Liver (tissue), 9 donors: ENCODE results near the gene PAIP2B. TPM values are rescaled to one million over a fixed set of nuclear protein-coding genes. Genes with fewer than 3 reads are reported as not detected.

ENCODE experiments used
- DNase-seq: peaks from one replicate; pipeline ENCODE4 v3.0.0-alpha.2; 2017; ENCODE audit warnings: low spot score
- H3K27ac ChIP-seq, 2 donors: one replicate each; pipeline ENCODE4 v1.7.0; 2013; ENCODE audit warnings: inconsistent platforms in 2 of 2, low read length in 2 of 2, control low read depth in 1 of 2, low read depth in 1 of 2, mild to moderate bottlenecking in 1 of 2
- H3K27me3 ChIP-seq, 4 donors: one replicate each; pipeline versions ENCODE4 v1.6.1 to v1.7.0; 2013; ENCODE audit warnings: low read length in 3 of 4, inconsistent platforms in 1 of 4, mild to moderate bottlenecking in 1 of 4, moderate library complexity in 1 of 4; ENCODE audit not compliant: control insufficient read depth in 4 of 4, insufficient read depth in 4 of 4
- H3K36me3 ChIP-seq, 4 donors: one replicate each; pipeline versions ENCODE4 v1.6.1 to v1.7.0; 2013; ENCODE audit warnings: low read length in 3 of 4, mild to moderate bottlenecking in 3 of 4, low read depth in 1 of 4, moderate library complexity in 1 of 4; ENCODE audit not compliant: control insufficient read depth in 4 of 4, insufficient read depth in 3 of 4
- H3K4me1 ChIP-seq, 4 donors: one replicate each; pipeline versions ENCODE4 v1.6.1 to v1.7.0; 2013; ENCODE audit warnings: low read length in 3 of 4, mild to moderate bottlenecking in 3 of 4, moderate library complexity in 1 of 4; ENCODE audit not compliant: control insufficient read depth in 4 of 4, insufficient read depth in 4 of 4
- H3K4me3 ChIP-seq, 3 donors: one replicate each; pipeline versions ENCODE4 v1.6.1 to v1.7.0; 2013; ENCODE audit warnings: low read length in 3 of 3, control low read depth in 1 of 3, low read depth in 1 of 3, mild to moderate bottlenecking in 1 of 3
- H3K9ac ChIP-seq, 2 donors: one replicate each; pipeline ENCODE4 v1.7.0; 2013; ENCODE audit warnings: low read length in 2 of 2, mild to moderate bottlenecking in 2 of 2, moderate library complexity in 2 of 2, control low read depth in 1 of 2, low read depth in 1 of 2
- H3K9me3 ChIP-seq, 4 donors: one replicate each; pipeline versions ENCODE4 v1.6.1 to v1.7.0; 2013; ENCODE audit warnings: low read length in 3 of 4; ENCODE audit not compliant: control insufficient read depth in 4 of 4
- ATF3 ChIP-seq: IDR thresholded peaks from 2 replicates; pipeline ENCODE4 v1.6.1; 2016; ENCODE audit warnings: antibody characterized with exemption
- CTCF ChIP-seq: fragments of 150-350 bp; IDR thresholded peaks from 2 replicates; pipeline ENCODE4 v1.5.1; 2017; ENCODE audit warnings: improper control_type of control experiment, low read depth, low read length; ENCODE audit not compliant: missing input control
- EGR1 ChIP-seq, 2 donors: IDR thresholded peaks; 2 replicates each; pipeline ENCODE4 v1.6.1; 2016 to 2018; ENCODE audit warnings: antibody characterized with exemption in 2 of 2, low read depth in 2 of 2
- FOXA1 ChIP-seq: IDR thresholded peaks from 2 replicates; pipeline ENCODE4 v1.6.1; 2016; ENCODE audit warnings: antibody characterized with exemption
- HNF4A ChIP-seq, 2 donors: conservative IDR thresholded peaks; 2 replicates each; pipeline ENCODE4 v1.6.1; 2016; ENCODE audit warnings: antibody characterized with exemption in 2 of 2, mild to moderate bottlenecking in 2 of 2
- HNF4G ChIP-seq: IDR thresholded peaks from 2 replicates; pipeline ENCODE4 v1.6.1; 2016; ENCODE audit warnings: antibody characterized with exemption
- JUND ChIP-seq, 2 donors: IDR thresholded peaks; 2 replicates each; pipeline ENCODE4 v1.6.1; 2016; ENCODE audit warnings: antibody characterized with exemption in 2 of 2
- NR2F2 ChIP-seq: IDR thresholded peaks from 2 replicates; pipeline ENCODE4 v1.6.1; 2016; ENCODE audit warnings: antibody characterized with exemption
- RAD21 ChIP-seq, 2 donors: IDR thresholded peaks; 2 replicates each; pipeline ENCODE4 v1.6.1; 2016; ENCODE audit warnings: antibody characterized with exemption in 2 of 2, mild to moderate bottlenecking in 2 of 2
- REST ChIP-seq: IDR thresholded peaks from 2 replicates; pipeline ENCODE4 v1.6.1; 2016; ENCODE audit warnings: antibody characterized with exemption, mild to moderate bottlenecking
- RXRA ChIP-seq, 2 donors: IDR thresholded peaks; 2 replicates each; pipeline ENCODE4 v1.6.1; 2017 to 2018; ENCODE audit warnings: antibody characterized with exemption in 2 of 2, mild to moderate bottlenecking in 1 of 2
- SP1 ChIP-seq: IDR thresholded peaks from 2 replicates; pipeline ENCODE4 v1.6.1; 2018; ENCODE audit warnings: antibody characterized with exemption, mild to moderate bottlenecking
- YY1 ChIP-seq: IDR thresholded peaks from 2 replicates; pipeline ENCODE4 v1.6.1; 2016; ENCODE audit warnings: antibody characterized with exemption, mild to moderate bottlenecking
- WGBS: extraction: QIAGEN DNeasy Blood & Tissue Kit; methylation state at CpG from one replicate; pipeline ENCODE4 v1.1.7; 2013; 5-methylcytosine and 5-hydroxymethylcytosine counted together
- polyA plus RNA-seq, 2 donors: library from polyadenylated mRNA; stranded (reverse) in 1 of 2; unstranded in 1 of 2; fragments of 200-250 nt in 1 of 2; fragments of >200 nt in 1 of 2; fragmentation: Nextera tagmentation in 1 of 2; extraction: Ambion mirVana in 1 of 2; gene quantifications; one replicate each; pipeline versions ENCODE4 v1.2.1 to v1.2.3, GENCODE V29; 2013 to 2015
- total RNA-seq, 2 donors: library from RNA; depleted of rRNA; stranded (reverse); fragments of >200 nt; gene quantifications; one replicate each; pipeline ENCODE4 v1.2.3, GENCODE V29; 2014
- TF ChIP-seq, protein P1 (sequence below): IDR thresholded peaks from 2 replicates; pipeline ENCODE4 v1.6.1; 2016; ENCODE audit warnings: antibody characterized with exemption
- TF ChIP-seq, protein P2 (sequence below): IDR thresholded peaks from 2 replicates; pipeline ENCODE4 v1.6.1; 2016; ENCODE audit warnings: antibody characterized with exemption
- donor health status: healthy.
- donor health status: healthy.
- donor health status: healthy.
- donor health status: healthy.
- donor health status: healthy.

Gene PAIP2B
- total and polyA plus RNA-seq, 4 donors = 4.8 to 28.6 (median 10.6) TPM

GRCh38 chr2:71155846-71156245, 71.1 kb downstream of the PAIP2B start:
- H3K27me3 ChIP-seq = no peaks in the 10 kb centered on the region
- H3K9ac ChIP-seq = no peak overlapping the region
- no peak overlapping the region for H3K4me3 ChIP-seq
- DNase-seq = no peak
- no peaks in the 10 kb centered on the region for H3K9me3 ChIP-seq
- H3K4me1 ChIP-seq = peaks cover 0 to 9% (median 3%) of the 10 kb centered on the region in 4 donors
- TF ChIP-seq YY1 (no peak), REST (no peak), FOXA1 (no peak), RXRA (IDR thresholded peaks at IDR 0.05) (no peak), ATF3 (no peak), EGR1 (IDR thresholded peaks at IDR 0.05; ENCODE audit: low read depth in 2 of 2) (no peak)
- TF ChIP-seq, protein P1, sequence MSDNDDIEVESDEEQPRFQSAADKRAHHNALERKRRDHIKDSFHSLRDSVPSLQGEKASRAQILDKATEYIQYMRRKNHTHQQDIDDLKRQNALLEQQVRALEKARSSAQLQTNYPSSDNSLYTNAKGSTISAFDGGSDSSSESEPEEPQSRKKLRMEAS = no peak
- peaks cover 0 to 2% (median 0%) of the 10 kb centered on the region in 4 donors for H3K36me3 ChIP-seq
- H3K27ac ChIP-seq = no peak overlapping the region
- WGBS = 94% methylated on average over 4 of the region's 4 CpGs

DNA sequence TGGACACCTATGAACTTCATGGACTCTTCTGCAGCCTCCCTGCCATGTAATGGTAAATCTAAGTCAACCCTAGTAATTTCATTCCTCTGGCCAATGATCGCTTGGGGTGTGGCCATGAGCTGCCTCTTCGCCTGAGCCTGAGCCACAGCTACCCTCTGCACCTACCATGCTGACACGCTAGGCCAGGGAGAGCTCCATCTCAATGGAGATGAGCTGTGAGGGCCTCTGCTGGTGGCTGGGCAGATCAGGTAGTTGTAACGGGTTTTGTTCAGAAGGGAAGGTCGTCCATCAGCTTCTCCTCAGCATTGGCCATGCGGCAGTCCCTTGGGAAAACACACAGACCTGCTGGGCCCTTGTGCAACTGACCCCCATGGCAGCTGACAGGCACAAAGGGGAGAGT, 72.1 kb downstream of the PAIP2B start:
- Histone ChIP-seq H3K4me3 (no peak overlapping the region), H3K9me3 (no peaks in the 10 kb centered on the region), H3K9ac (no peak overlapping the region), H3K36me3 (peaks cover 3 to 9% (median 6%) of the 10 kb centered on the region in 4 donors), H3K4me1 (peaks cover 0 to 9% (median 3%) of the 10 kb centered on the region in 4 donors), H3K27me3 (no peaks in the 10 kb centered on the region), H3K27ac (no peak overlapping the region)
- TF ChIP-seq ATF3 (no peak), RXRA (IDR thresholded peaks at IDR 0.05) (no peak), HNF4A (conservative IDR thresholded peaks at IDR 0.05) (no peak), CTCF (peak; percentile 15), RAD21 (IDR thresholded peaks at IDR 0.05) (peak; percentile 61 to 77)
- DNase-seq = no peak
- 53% methylated on average over 6 of the region's 6 CpGs for WGBS

GRCh38 chr2:71154279-71154678, 72.6 kb downstream of the PAIP2B start:
- peaks cover 0 to 9% (median 3%) of the 10 kb centered on the region in 4 donors for H3K4me1 ChIP-seq
- no peak for DNase-seq
- H3K9me3 ChIP-seq = no peaks in the 10 kb centered on the region
- H3K27ac ChIP-seq = no peak overlapping the region
- H3K4me3 ChIP-seq = no peak overlapping the region
- H3K27me3 ChIP-seq = no peaks in the 10 kb centered on the region
- no peak overlapping the region for H3K9ac ChIP-seq
- 86% methylated on average over 8 of the region's 8 CpGs for WGBS
- H3K36me3 ChIP-seq = peaks cover 3 to 13% (median 11%) of the 10 kb centered on the region in 4 donors
- TF ChIP-seq SP1 = no peak
- TF ChIP-seq NR2F2 = no peak
- TF ChIP-seq FOXA1 = no peak
- TF ChIP-seq, protein P2, sequence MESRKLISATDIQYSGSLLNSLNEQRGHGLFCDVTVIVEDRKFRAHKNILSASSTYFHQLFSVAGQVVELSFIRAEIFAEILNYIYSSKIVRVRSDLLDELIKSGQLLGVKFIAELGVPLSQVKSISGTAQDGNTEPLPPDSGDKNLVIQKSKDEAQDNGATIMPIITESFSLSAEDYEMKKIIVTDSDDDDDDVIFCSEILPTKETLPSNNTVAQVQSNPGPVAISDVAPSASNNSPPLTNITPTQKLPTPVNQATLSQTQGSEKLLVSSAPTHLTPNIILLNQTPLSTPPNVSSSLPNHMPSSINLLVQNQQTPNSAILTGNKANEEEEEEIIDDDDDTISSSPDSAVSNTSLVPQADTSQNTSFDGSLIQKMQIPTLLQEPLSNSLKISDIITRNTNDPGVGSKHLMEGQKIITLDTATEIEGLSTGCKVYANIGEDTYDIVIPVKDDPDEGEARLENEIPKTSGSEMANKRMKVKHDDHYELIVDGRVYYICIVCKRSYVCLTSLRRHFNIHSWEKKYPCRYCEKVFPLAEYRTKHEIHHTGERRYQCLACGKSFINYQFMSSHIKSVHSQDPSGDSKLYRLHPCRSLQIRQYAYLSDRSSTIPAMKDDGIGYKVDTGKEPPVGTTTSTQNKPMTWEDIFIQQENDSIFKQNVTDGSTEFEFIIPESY = no peak
- no peak for TF ChIP-seq REST
- TF ChIP-seq ATF3 = no peak
- no peak for TF ChIP-seq RXRA (IDR thresholded peaks at IDR 0.05)
- TF ChIP-seq HNF4G = no peak
- TF ChIP-seq JUND (IDR thresholded peaks at IDR 0.05) = no peak
- TF ChIP-seq, protein P1 = no peak
